CD4-positive, alpha-beta T cell treated with Interleukin-6 at 100 ng/mL for 8 hours (primary cell): ENCODE results near the gene PITPNM3.

Experiments
- DNase-seq: peaks from one replicate; pipeline ENCODE4 v3.0.0-alpha.2; 2020; ENCODE audit warnings: mixed read lengths, low spot score

PITPNM3 gene

DNA sequence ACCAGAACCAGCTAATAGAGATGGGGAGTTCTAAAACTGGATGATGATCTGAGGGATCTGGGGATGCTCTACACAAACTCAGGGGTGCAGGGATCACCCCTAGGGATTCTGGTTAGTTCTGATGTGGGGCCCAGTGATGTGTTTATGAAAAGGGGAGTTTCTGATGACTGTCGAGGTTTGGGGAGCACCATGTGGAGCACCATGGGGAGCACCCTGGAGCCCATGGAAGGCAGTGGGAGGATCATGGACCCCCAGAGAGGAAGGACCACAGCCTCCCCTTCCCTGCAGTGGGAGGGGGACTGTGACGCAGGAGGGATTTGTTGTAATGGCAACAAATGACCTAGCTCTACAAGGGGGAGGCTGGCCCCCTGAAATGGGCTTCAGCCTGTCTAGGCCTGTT, 93.7 kb downstream of the PITPNM3 start:
- DNase-seq, result no peak

DNA sequence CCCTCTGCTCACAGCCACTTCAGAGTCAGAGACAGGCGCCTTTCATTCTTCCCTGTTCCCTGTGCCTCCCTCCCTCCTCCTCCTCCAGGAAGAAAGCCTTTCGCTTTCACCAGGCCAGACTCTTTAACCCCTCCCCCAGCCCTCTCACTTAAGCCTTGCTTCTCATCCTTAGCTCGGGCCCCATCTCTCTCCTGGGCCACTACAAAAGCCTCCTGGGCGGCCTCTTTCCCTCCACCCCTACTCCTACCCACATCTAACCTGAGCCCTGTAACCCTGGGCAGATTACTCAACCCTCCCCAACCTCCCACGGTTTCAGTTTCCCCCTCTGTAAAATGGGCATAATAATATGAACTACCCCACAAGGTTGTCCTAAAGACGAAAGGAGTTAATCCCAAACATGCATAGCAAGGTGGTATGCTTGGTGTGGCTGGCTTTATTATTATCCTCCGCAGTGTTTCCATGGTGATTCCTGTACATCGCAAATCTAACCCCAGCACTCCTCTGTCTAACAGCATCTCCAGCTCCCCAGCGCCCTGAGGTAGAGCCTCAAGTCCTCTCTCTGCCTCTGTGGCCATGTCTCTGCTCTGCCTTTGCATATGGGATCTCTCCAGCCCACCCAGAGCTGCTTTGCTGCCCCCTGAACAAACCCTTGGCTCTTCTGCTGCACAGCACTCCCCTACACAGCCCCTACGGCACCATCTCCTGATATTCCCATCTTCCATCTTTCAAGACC, 94.4 kb downstream of the PITPNM3 start:
- no peak for DNase-seq

DNA sequence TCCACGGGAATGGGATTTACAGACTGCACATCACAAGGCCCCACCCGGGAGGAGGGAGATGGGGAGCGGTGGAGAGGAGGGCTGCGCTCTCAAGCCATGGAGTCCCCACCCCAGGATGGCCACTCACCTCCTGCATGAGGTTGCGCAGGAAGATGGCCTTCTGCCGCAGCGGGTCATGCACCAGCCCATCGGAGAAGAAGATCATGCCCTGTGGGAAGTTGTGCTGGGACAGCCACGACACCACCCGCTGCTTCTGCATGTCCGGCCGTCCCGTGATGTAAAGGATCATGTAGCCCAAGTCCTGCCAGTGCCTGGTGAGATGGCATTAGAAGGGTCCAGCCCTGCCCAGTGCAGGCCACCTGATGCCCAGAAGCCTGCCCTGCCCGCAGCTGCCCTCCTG, 95.1 kb downstream of the PITPNM3 start:
- no peak for DNase-seq

DNA sequence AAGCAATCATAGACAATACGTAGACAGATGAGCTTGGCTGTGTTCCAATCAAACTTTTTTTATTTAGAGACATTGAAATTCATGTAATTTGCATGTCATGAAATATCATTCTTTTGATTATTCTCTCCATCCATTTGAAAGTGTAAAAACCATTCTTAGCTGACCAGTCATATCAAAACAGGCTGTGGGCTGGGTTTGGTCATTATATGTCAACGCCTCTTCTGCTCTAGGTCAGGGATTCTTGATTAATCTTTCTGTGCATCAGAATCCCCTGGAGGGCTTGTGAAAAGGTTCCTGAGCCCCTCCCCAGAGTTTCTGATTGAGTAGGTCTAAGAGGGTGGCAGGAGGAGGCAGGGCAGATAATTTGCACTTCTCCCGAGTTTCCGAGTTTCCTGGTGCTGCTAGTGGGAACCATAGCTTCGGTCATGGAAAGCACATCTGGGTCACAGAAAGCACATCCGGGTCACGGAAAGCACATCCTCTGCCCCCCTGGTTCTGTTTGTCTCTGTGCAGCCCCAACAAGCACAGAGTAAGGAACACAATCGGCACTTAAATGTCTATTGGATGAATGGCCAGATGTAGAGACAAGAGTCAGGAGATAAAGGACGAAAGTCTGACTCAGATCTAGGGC, 95.7 kb downstream of the PITPNM3 start:
- DNase-seq, result no peak

DNA sequence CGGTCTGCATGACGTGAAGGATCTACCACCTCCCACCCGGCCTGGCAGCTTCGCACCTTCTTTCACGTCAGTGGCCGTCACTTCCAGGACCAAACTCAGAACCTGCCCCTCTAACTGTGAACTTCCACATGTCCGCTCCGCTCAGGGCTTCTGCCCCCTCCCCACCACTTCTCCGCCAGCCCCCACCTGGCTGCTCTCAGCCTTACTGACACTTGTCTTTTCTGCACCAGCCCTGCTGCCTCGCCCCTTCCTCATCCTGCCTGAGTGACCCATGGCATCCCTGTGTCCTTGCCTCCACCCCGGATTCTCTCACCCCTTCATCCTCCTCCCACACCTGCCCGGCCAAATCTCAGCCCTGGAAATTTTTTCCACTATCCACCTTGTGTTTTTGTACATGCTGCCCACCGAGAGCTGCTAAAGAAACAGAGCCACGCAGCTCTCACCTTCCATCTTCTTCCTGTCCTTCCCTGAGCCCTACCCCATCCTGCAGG, 97.8 kb downstream of the PITPNM3 start:
- no peak for DNase-seq

DNA sequence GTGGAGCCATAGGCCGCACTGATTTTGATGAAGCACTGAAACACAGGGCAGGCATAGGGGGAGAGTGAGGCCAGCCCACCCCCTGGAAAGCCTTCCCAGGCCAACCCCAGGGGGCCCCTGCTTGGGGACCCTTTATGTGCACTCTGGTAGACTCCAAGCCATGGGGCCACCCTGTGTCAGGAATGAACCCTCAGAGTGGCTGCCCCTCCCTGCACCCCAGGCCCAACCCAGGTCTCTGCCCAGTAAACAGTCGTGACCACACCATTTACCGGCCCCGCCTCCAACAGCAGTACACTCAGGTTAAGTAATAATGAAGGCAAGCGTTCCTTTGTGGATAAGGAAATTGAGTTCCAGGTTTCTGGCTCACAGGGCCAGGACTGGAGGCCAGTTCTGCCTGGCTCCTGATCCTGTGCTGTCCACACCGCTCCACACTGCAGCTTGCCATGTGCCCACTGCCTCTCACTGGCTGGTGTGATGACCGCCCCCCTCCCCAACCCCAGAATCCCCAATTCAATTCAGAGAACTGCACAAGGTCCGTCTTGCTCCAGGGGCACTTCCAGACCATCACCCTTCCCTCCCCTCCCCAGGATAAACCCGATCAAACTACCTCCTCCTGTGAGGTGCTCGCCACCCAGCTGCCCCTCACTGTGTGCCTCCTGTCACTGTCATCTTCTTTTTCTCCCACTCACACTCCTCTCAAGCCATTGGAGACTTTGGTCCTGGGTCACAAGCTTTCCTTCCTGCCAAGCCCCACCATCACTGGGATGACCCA, 98.5 kb downstream of the PITPNM3 start:
- DNase-seq, result no peak

DNA sequence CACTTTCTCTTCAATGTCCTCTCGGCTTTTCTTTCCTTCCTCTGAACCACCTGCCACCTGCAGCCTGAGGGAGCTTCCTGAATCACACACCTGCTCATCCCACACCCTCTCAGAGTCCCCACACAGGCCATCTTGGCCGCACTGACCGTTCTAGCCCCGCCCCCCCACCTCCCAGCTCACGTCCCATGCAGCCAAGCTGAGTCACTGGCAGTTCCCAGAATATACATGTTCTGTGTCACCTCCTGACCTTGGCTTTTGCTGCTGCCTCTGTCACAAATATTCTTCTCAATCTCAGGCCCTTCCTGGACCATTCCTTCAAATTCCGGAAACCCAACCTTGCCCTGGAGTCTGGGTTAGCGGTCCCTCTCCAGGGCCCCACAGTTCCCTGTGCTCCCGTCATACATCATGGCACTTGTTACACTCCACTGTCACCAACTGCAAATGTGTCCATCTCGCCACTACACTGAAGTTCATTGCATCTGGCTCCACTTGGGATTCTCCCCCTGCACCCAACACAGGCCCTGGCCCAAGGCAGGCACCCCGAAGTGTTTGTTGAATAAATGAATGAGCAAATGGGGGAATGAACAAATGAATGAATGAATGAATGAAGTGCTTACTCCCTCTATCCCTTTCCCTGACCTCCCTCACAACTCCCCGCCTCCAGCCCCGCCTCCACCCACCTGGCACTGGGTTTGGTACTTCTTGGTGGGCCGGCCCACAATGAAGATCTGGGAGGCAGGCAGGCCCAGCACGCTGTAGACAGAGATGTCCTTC, 99.3 kb downstream of the PITPNM3 start:
- no peak for DNase-seq

DNA sequence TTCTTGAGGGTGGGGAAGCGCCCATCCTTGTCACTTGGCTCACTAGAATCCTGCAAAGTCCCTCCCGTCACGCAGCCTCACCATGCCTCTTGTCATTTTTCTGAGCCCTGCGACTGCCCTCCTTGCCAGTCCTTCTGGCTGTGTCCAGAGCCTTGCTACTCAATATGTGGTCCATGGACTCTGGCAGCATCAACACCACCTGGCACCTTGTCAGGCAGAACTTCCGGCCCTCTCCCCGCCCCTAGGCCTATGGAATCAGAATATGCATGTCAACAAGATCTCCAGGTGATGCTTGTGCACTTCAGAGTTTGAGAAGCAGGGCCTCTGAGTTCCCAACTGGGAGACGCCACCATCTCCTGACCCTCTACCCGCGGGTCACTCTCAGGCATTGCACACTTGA, 100.0 kb downstream of the PITPNM3 start:
- DNase-seq, result no peak

DNA sequence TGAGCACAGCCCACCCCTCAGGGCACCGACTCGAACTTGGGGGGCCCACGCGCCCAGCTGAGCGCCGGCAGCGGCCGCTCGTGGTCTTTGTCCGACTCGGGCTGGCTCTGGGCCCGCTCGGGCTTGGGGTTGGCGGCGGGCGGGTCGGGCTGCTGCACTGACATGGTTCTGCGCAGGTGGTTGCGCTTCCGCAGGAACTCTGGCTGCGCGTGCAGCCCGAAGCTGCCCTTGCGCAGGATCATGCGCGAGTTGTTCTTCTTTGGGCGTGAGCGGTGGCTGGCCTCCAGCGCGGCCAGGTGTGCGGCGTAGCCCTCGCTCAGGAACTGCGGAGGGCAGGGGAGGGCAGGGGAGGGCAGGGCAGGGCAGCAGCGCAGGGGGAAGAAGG, 101.0 kb downstream of the PITPNM3 start:
- DNase-seq, result peak; percentile 57

DNA sequence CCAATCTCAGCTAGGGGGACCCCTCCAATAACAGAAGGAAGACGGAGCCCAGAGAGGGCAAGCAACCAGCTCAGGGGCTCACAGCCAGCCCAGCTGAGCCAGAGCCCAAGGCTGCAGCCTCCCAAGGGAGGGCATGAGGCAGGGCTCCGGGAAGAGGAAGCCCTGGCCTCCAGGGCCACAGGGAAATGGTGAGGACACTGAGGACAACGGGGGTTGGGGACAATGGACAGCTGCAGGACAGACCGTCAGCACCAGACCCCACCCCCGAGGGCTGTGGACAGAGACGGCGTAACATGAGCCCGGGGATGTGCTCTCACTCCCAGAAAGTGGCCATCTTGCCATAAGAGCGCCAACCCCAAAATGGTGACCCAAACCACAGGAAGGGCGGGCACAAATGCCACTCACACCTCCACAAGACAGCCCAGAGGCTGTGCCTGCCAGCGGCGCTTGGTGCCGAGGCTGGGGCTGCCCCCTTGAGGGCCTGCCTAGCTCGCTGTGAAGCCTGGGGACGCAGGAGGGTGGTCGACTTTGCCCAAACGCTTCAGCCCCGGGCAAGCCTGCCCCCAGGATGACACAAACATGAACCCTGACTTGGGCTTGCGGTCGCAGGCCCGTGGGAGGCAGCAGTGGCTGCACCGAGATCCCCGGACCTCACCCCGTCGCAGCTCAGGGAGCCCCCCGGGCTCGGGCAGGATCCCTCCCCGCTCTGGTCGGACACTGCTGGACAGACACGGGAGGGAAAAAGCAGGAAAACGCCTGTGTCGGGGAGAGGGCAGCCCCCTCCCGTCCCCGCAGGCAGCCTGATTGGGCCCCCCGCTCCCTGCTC, 101.6 kb downstream of the PITPNM3 start:
- no peak for DNase-seq

DNA sequence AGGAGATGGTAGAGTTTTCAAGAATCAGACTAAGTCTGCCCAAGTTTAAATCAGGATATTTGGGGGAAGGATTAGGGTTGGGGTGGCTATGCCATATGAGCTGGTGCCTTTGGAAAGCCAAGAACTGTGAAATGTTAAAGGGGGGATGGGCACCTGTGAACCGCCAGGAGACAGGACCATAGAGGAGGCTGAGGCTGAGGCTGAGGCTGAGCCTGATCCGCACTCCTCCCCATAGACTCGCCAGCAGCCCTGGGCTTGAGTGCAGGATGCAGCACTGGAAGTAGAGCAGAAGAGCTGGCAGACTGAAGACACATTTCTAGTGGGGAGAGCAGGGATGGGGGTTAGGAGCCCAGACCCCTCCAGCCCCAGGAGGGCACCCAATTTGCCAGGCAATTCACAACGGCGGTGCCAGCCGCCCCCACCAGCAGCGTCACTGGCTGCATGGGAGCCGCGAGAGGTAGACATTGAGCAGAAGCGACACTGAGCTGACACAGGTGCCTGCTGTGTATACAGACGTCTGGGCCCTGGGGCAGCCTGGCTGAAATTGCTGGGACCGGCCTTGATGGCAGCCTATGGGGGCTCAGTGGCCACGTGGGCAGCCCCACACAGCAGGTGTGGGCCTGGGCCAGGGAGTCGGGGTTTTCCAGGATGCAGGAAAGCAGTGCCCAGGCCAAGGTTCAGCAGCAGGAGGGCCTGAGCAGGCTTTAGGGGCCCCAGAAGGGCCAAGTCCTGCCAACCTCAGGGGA, 102.9 kb downstream of the PITPNM3 start:
- no peak for DNase-seq

DNA sequence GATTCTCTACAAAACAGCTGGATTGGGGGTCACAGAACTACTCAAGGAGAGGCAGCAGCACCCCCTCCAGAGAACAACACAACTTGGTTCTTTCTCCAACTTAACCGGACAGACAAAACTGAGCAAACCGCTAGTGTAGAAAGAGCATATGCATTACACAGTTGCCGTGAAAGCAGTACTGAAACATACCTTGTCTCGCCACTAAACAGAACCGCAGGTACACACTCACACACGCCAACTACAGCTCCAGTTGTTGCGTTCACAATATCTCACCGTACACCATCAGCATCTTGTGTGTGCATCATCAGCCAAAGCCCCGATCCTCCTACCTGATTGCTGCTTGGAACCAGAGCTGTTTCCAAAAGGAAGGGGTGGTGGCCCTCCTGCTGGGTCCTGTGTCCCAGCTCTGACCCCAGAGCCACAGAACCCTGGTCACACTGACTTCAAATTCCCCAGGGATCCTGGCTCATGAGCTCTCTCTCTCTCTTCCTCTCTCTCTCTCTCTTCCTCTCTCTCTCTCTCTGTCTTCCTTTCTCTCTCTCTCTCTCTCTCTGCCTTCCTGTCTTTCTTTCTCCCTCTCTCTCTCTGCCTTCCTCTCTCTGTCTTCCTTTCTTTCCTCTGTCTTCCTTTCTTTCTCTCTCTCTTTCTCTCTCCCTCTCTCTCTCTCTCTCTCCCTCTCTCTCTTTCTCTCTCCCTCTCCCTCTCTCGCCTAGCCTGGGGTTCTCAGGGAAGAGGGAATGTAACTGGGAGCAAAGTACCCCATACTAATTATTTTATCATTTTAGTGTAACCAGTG, 103.7 kb downstream of the PITPNM3 start:
- no peak for DNase-seq

DNA sequence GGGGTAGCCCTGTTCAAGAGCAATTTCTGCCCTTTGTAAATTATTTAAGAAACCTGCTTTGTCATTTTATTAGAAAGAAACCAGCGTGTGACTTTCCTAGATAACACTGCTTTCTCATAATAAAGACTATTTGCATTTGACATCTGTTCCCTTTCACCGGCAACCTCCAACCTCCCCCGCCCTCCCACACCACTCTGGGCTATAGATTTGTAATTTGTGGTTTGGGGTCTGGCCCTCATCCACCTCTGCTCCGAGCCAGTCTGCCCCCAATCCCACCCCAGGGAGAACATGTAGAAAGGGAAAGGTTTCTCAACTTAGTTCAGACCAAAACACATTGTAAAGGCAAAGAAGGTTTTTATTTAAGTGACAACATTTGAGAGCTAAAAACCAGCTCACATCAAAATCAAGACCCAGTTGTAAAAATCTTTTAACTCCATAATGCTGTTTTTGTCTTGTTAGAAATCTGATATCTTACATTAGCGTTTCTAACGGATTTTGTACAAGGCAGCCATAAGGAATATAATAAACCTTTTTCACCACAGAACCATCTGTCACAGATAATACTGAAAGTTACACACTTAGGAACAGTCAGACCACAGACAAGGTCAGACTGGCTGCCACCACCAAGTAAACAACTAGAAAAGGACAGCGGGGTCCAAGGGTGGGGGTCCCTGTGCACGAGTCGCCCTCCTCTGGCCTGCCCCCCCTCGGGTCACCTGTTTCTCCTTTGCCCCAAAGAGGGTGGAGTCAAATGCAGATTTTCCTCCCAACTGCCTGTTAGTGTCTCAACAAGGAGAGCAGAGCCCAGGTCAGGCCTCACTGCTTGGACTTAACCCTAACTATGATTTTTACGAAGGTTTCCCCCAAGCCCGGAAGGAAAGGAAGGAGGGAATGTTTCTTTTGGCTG, 105.2 kb downstream of the PITPNM3 start:
- DNase-seq, result no peak

DNA sequence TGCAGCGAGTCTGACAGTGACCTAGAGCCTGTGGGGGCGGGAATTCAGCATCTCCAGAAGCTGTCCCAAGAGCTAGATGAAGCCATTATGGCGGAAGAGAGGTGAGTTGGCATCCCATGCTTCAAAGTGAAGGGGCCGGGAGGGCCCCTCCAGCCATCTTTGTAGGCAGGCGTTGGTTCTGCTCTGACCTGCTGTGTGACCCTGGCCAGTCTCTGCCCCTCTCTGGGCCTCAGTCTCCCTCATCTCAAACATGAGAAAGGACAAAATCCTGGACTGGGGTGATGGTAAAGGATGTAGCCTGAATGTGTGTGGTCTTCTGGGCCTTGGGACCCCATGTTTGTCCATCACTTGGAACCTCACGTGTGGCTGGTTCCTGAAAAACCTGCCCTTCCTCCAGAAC, 107.0 kb downstream of the PITPNM3 start:
- no peak for DNase-seq

DNA sequence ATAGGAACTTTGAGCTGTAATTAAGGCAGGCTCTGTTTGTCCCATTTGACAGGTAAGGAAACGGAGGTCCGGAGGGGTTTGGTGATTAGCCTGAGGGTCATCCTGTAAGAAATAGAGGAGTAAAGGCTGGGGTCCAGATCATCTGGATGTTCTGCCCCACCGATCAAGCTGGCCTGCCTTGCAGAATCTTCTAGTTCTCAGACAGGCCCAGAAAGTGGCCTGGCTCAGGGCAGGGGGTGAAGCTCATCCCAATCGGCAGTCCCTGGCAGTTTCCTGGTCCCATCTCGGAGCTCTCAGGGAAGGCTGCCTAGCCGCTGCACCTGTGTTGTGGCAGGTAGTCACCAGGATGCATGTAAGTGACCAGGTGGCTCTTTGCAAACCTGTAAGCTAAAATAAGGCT, 107.9 kb downstream of the PITPNM3 start:
- DNase-seq, result no peak

DNA sequence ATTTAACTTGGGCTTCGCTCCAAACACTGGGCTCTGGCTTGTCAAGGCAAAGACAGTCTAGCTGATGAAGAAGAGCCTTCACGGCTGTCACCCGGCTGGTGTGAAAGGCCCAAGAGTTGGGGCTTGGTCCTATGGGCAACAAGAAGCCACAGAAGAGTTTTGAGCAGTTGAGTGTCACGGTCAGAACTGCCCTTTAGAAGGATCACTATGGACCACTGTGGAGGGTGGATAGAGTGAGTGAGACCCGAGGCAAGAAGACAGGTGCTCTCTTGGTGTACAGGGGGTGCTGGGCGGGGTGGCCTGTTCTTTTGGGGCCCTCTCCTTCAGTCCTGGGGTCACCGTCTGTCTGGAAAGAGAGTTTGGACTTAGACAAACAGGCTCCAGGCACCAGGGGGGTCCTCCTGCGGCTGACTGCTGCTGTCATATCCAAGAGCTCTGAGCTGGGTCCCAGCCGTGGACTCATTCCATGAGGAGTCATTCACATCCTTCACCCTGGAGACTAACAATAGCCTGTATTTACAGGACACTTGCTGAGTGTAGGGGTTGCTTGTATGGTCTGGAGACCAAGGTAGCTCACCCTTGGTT, 109.7 kb downstream of the PITPNM3 start:
- no peak for DNase-seq

DNA sequence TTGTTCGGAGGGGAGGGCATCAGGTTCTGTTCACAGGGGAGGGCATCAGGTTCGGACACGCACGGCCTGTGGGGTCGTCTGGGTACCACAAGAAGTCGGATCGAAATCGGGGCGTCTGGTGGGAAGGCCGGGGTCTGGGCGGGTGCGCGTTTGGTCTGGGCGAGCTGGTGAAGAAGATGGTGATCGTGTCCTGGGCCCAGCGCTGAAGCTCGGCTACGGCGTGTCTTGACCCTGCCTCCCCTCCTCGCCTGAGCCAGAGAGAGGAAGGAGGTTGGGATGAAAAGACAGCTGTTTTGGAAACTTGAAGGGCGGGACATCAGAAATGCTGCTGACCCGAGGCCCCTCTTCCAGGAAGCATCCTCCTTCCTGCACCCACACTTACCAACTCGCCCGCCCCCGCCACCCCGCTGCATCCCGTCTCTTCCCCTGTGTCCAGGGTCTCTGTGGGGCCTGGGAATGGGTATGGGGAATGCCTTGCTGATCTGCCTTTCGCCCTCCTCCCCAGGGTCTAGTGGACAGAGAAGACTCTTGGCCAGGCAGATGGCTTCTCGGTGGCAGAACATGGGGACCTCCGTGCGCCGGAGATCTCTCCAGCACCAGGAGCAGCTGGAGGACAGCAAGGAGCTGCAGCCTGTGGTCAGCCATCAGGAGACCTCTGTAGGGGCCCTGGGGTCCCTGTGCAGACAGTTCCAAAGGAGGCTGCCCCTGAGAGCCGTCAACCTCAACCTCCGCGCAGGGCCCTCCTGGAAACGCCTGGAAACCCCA, 111.6 kb downstream of the PITPNM3 start:
- DNase-seq, result no peak
